NOMO-1 (cell line): ENCODE results near the gene ENDOG.
A peak's percentile ranks its signal among the peaks of the same experiment; 100 is the strongest.
"Not testable (repeated sequence)": the region's sequence is repeated elsewhere in the genome, so short reads cannot be mapped to it uniquely, and the experiment has no call there.

Source experiments
- DNase-seq, 2 experiments: peaks; one replicate each; lab custom pipeline; 2025; ENCODE audit not compliant: unreplicated experiment in 2 of 2; lab: John Stamatoyannopoulos, UW

The ENDOG gene

GRCh38 chr9:128860937-128861336, 42.6 kb downstream of the ENDOG start:
- DNase-seq: no peak

DNA sequence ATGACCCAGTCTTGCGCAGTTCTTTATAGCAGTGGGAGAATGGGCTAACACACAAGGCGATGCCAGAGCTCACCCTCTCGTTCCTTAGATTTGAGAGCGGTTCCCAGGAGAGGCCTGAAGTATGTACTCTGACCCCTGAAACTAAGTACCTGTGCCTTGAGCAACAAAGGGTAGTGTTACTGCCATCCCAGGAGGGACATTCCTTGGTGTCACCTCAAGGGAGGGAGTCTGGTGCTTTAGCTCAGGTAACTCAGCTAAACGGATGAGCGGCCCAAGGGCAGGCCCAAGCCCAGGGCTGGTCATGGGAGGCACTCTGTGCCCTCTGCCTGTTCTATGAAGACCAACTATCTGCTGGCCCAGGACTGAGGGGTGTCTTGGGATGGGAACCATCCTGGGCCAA, 43.2 kb downstream of the ENDOG start:
- no peak for DNase-seq

- no peak for DNase-seq
These were observed 44.1 kb downstream of the ENDOG start for GRCh38 chr9:128862401-128862851.

GRCh38 chr9:128863647-128864046, 45.3 kb downstream of the ENDOG start:
- peak; percentile 30 to 70 for DNase-seq

- no peak for DNase-seq
These were observed 52.0 kb downstream of the ENDOG start for GRCh38 chr9:128870128-128870940.

DNA sequence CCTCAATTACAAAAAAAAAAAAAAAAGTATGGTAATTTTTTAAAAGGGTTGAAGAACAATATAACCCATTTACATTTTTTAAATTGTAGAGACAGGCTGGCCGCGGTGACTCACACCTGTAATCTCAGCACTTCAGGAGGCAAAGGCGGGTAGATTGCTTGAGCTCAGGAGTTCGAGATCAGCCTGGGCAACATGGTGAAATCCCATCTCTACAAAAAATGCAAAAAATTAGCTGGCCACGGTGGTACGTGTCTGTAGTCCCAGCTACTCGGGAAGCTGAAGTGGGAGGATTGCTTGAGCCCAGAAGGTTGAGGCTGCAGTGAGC, 52.6 kb downstream of the ENDOG start:
- DNase-seq: not testable (repeated sequence)
